Kidney (tissue), 14 donors: ENCODE data around the gene FHIP1A. TPM values are rescaled to one million over a fixed set of nuclear protein-coding genes. Genes with fewer than 3 reads are reported as not detected.

Experiments used
- DNase-seq, 5 donors: peaks; one replicate each; pipeline ENCODE4 v3.0.0-alpha.2; 2013 to 2020
- FAIRE-seq: peaks from 2 replicates; lab custom pipeline; 2012; peaks lifted over from hg19 to GRCh38; lab: Jason Lieb, UNC
- H3K27ac ChIP-seq, 2 donors: one replicate each; pipeline ENCODE4 v1.7.0; 2013; ENCODE audit warnings: low read depth in 2 of 2, low read length in 2 of 2, inconsistent platforms in 1 of 2
- H3K27me3 ChIP-seq: one replicate; pipeline ENCODE4 v1.7.1; 2013; ENCODE audit warnings: low read length, inconsistent platforms; ENCODE audit not compliant: control insufficient read depth, insufficient read depth
- H3K36me3 ChIP-seq, 3 donors: one replicate each; pipeline versions ENCODE4 v1.7.0 to v1.7.1; 2013; ENCODE audit warnings: low read length in 3 of 3, control low read depth in 1 of 3, inconsistent platforms in 1 of 3; ENCODE audit not compliant: insufficient read depth in 3 of 3, control insufficient read depth in 2 of 3
- H3K4me1 ChIP-seq, 3 donors: one replicate each; pipeline versions ENCODE4 v1.7.0 to v1.7.1; 2013; ENCODE audit warnings: low read length in 3 of 3, inconsistent platforms in 1 of 3, low read depth in 1 of 3; ENCODE audit not compliant: control insufficient read depth in 2 of 3, insufficient read depth in 2 of 3
- H3K4me3 ChIP-seq, 3 donors: one replicate each; pipeline versions ENCODE4 v1.7.0 to v1.8.1; 2013; ENCODE audit warnings: low read length in 3 of 3, control low read depth in 1 of 3, inconsistent platforms in 1 of 3
- H3K9ac ChIP-seq, 3 donors: one replicate each; pipeline versions ENCODE4 v1.7.0 to v1.7.1; 2013; ENCODE audit warnings: low read length in 3 of 3, control low read depth in 1 of 3, inconsistent platforms in 1 of 3
- H3K9me3 ChIP-seq, 3 donors: one replicate each; pipeline versions ENCODE4 v1.7.0 to v1.7.1; 2013; ENCODE audit warnings: low read length in 3 of 3, control low read depth in 1 of 3, inconsistent platforms in 1 of 3; ENCODE audit not compliant: control insufficient read depth in 2 of 3, insufficient read depth in 1 of 3
- CTCF ChIP-seq: IDR thresholded peaks from 3 replicates; pipeline ENCODE4 v1.5.1; 2012; ENCODE audit warnings: mild to moderate bottlenecking, moderate library complexity, borderline replicate concordance; ENCODE audit not compliant: insufficient read depth; ENCODE audit errors: extremely low read depth
- intact Hi-C: fragments of 100-400 bp; cut with DNase I; formaldehyde crosslinking; loops from one replicate; pipeline ENCODE4 v1.11.1; 2022
- polyA plus RNA-seq: library from polyadenylated mRNA; stranded (reverse); fragments of 350-450 nt; fragmentation: Illumina TruSeq; extraction: RNeasy Lipid Tissue Mini Kit (QIAGEN cat#74804); gene quantifications from one replicate; pipeline ENCODE4 v1.2.3, GENCODE V29; 2014; ENCODE audit warnings: low read depth, low replicate concordance; ENCODE audit not compliant: insufficient read depth
- total RNA-seq: library from RNA; stranded (reverse); fragmentation: NEBNext Ultra II Directional; extraction: Animal tissue kit (Norgen Biotek cat#: 25700); gene quantifications from one replicate; pipeline ENCODE4 v1.2.1, GENCODE V29; 2021
- donor health status: control.
- donor health status: control.
- donor health status: control.
- donor health status: control.
- donor health status: control.
- donor health status: DM: yes; HTN: yes; CAD: no.
- donor health status: Normal renal cell carcinoma (clear cell type).

Gene FHIP1A
- total and polyA plus RNA-seq, 2 donors from 2014 or later = 0.80 to 16.5 TPM

- H3K9me3 ChIP-seq = no peaks in the 10 kb centered on the region
- no peak for FAIRE-seq
- H3K27ac ChIP-seq = no peak overlapping the region
These were observed 11.4 kb downstream of the FHIP1A start for GRCh38 chr4:151420250-151420807.

GRCh38 chr4:151422854-151423253 lies 13.9 kb downstream of the FHIP1A start:
- Histone ChIP-seq H3K9ac (no peak overlapping the region), H3K27ac (no peak overlapping the region), H3K36me3 (no peaks in the 10 kb centered on the region), H3K9me3 (no peaks in the 10 kb centered on the region), H3K4me1 (peaks cover 0 to 3% (median 0%) of the 10 kb centered on the region in 3 donors), H3K27me3 (no peaks in the 10 kb centered on the region), H3K4me3 (no peak overlapping the region)
- TF ChIP-seq CTCF = no peak
- intact Hi-C loops = no loop called here
- FAIRE-seq (no peak), DNase-seq (no peak)

More at GRCh38 chr4:151420250-151420807, 11.4 kb downstream of the FHIP1A start:
- no peak for TF ChIP-seq CTCF
- Histone ChIP-seq H3K27me3 (no peaks in the 10 kb centered on the region), H3K4me1 (peaks cover 0 to 5% (median 3%) of the 10 kb centered on the region in 3 donors), H3K4me3 (no peak overlapping the region), H3K36me3 (no peaks in the 10 kb centered on the region), H3K9ac (no peak overlapping the region)
- DNase-seq = no peak
- intact Hi-C loops = no loop called here

- DNase-seq (no peak), FAIRE-seq (no peak)
- Histone ChIP-seq H3K9ac (no peak overlapping the region), H3K9me3 (no peaks in the 10 kb centered on the region), H3K4me1 (no peaks in the 10 kb centered on the region), H3K27me3 (no peaks in the 10 kb centered on the region), H3K27ac (no peak overlapping the region), H3K36me3 (no peaks in the 10 kb centered on the region), H3K4me3 (no peak overlapping the region)
- TF ChIP-seq CTCF = no peak
- intact Hi-C loops = no loop called here
These were observed 17.5 kb downstream of the FHIP1A start for GRCh38 chr4:151426513-151426912.

GRCh38 chr4:151427266-151427665 lies 18.3 kb downstream of the FHIP1A start:
- H3K27me3 ChIP-seq = no peaks in the 10 kb centered on the region
- H3K4me1 ChIP-seq = no peaks in the 10 kb centered on the region
- DNase-seq (no peak), FAIRE-seq (no peak)
- H3K9me3 ChIP-seq = no peaks in the 10 kb centered on the region
- H3K27ac ChIP-seq = no peak overlapping the region
- TF ChIP-seq CTCF = no peak
- intact Hi-C loops = no loop called here
- H3K4me3 ChIP-seq = no peak overlapping the region
- H3K9ac ChIP-seq = no peak overlapping the region
- no peaks in the 10 kb centered on the region for H3K36me3 ChIP-seq
